M059J (cell line): Measurements from ENCODE around the gene DCAF16. TPM values are rescaled to one million over a fixed set of nuclear protein-coding genes. Genes with fewer than 3 reads are reported as not detected.
"Not testable (repeated sequence)": the region's sequence is repeated elsewhere in the genome, so short reads cannot be mapped to it uniquely, and the experiment has no call there.

Experiments used
- DNase-seq: peaks from one replicate; pipeline ENCODE4 v3.0.0-alpha.2; 2012; ENCODE audit warnings: low read depth
- total RNA-seq: library from RNA; depleted of rRNA; stranded (reverse); fragments of >200 nt; shearing (Covaris generic); gene quantifications from 2 replicates; pipeline ENCODE4 v1.2.3, GENCODE V29; 2014; rRNA removed

DCAF16 gene
- total RNA-seq: 31.4 and 56.9 TPM in 2 replicates

GRCh38 chr4:17810260-17811077, at the start of gene DCAF16, which contains the start of gene NCAPG:
TSS of gene DCAF16 (minus strand) at chr4:17810757. CDS start at chr4:17804141, 6,616 bp downstream.
TSS of gene NCAPG (plus strand) at chr4:17810979. CDS start at chr4:17811078, 99 bp downstream.
- peak; percentile 99 for DNase-seq

- DNase-seq: no peak
Measured at GRCh38 chr4:17859793-17860406, 49.3 kb upstream of the DCAF16 start.

- no peak for DNase-seq
Measured at GRCh38 chr4:17854036-17854435, 43.5 kb upstream of the DCAF16 start.

- DNase-seq: no peak
Measured at GRCh38 chr4:17851959-17852358, 41.4 kb upstream of the DCAF16 start.

- DNase-seq: not testable (repeated sequence)
Measured at GRCh38 chr4:17850295-17850694, 39.7 kb upstream of the DCAF16 start.

GRCh38 chr4:17846266-17846665, 35.7 kb upstream of the DCAF16 start:
- DNase-seq: peak; percentile 32

GRCh38 chr4:17823871-17824669, 13.5 kb upstream of the DCAF16 start:
- no peak for DNase-seq

GRCh38 chr4:17817027-17817426, 6.5 kb upstream of the DCAF16 start:
- peak; percentile 45 for DNase-seq

- no peak for DNase-seq
Measured at GRCh38 chr4:17816142-17816541, 5.6 kb upstream of the DCAF16 start.

- peak; percentile 77 for DNase-seq
Measured at GRCh38 chr4:17814140-17814539, 3.6 kb upstream of the DCAF16 start.

- DNase-seq: peak; percentile 24
Measured at GRCh38 chr4:17812801-17813200, 2.2 kb upstream of the DCAF16 start.

- peak; percentile 5 for DNase-seq
Measured at GRCh38 chr4:17812125-17812524, 1.6 kb upstream of the DCAF16 start.

- no peak for DNase-seq
Measured at GRCh38 chr4:17811078-17811603, 584 bp upstream of the DCAF16 start.

- DNase-seq: no peak
Measured at GRCh38 chr4:17809667-17810066, 890 bp downstream of the DCAF16 start.

- DNase-seq: no peak
Measured at GRCh38 chr4:17807446-17807845, 3.1 kb downstream of the DCAF16 start.

GRCh38 chr4:17805580-17806155, 4.9 kb downstream of the DCAF16 start:
- no peak for DNase-seq

GRCh38 chr4:17797808-17798207, 12.7 kb downstream of the DCAF16 start:
- DNase-seq: no peak

- no peak for DNase-seq
Measured at GRCh38 chr4:17794730-17795129, 15.8 kb downstream of the DCAF16 start.

- DNase-seq: peak; percentile 14
Measured at GRCh38 chr4:17788956-17789355, 21.6 kb downstream of the DCAF16 start.

- peak; percentile 57 for DNase-seq
Measured at GRCh38 chr4:17787315-17787714, 23.2 kb downstream of the DCAF16 start.

GRCh38 chr4:17786567-17786966, 24.0 kb downstream of the DCAF16 start:
- peak; percentile 17 for DNase-seq

- peak; percentile 4 for DNase-seq
Measured at GRCh38 chr4:17785858-17786257, 24.7 kb downstream of the DCAF16 start.
